ENCODE results near the gene E4F1. TPM values are rescaled to one million over a fixed set of nuclear protein-coding genes. Genes with fewer than 3 reads are reported as not detected.

Gene E4F1
- total and polyA plus RNA-seq, 2 of the 13 experiments (the other 11 are each of a cell fraction or from before 2014, with no cell fraction given): 13.8 to 19.5 TPM

DNA sequence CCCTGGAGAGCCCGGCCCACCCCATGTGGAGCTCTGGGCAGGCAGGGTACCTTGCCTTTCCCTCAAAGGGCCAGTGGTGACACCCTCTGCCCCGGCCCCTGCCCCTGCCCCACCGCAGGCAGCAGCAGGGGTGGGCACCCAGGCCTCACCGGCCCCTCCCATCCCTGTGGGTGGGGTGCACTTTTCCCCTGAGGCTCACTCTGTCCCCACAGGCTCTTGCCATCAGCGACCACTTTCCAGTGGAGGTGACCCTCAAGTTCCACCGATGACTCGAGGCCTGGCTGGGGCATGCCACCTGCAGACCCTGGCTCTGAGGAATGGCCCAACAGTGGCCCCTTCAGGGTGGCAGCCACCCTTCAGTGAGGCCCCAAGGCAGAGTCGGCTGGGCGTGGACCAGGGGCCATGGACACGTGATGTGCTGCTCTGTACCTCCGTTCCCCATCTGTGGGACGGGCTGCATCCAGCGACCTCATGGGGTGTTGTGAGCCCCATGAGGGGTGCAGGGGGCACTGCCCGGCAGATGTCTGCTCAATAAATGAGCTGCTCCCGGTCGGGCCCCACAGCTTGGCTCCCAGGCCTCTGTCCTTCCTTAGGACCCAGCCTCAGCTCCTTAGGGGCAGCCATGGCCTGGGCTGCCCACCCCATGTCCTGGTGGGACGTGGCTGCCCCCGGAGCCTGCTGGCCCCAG, 14.9 kb downstream of the E4F1 start:
- Histone ChIP-seq H3K9ac (ENCODE audit: insufficient read depth, low read depth, low read length) (no peak overlapping the region), H3K4me1 (ENCODE audit: insufficient read depth, low read length) (peaks cover 31% of the 10 kb centered on the region), H3K9me3 (ENCODE audit: low read length) (no peaks in the 10 kb centered on the region), H3K79me2 (ENCODE audit: insufficient read depth, low read length) (no peaks in the 10 kb centered on the region), H4K20me1 (ENCODE audit: insufficient read depth, low read length) (0 out of 2 replicates have a peak, but pooled peaks cover 2% of the 10 kb centered on the region), H3K27me3 (ENCODE audit: control insufficient read depth in 1 of 2, insufficient read depth in 2 of 2, low read length in 2 of 2) (no peaks in the 10 kb centered on the region), H3K27ac (ENCODE audit: extremely low read length, insufficient read depth, low read length) (peak overlapping the region; percentile 37), H3K36me3 (replicated peaks in 1 of 2; ENCODE audit: control insufficient read depth in 1 of 2, insufficient read depth in 2 of 2, low read length in 2 of 2) (peaks cover 5 to 15% of the 10 kb centered on the region in 2 experiments; a peak in 4 of 5 replicates), H3K4me2 (ENCODE audit: low read depth, low read length) (no peak overlapping the region), H3K4me3 (replicated peaks in 1 of 3; ENCODE audit: insufficient read depth in 1 of 3, low read depth in 2 of 3, low read length in 3 of 3) (no peak overlapping the region), H2AFZ (ENCODE audit: low read length) (no peak overlapping the region)
- ATAC-seq (peak; percentile 19), DNase-seq (ENCODE audit: low spot score) (no peak), FAIRE-seq (no peak)
- WGBS (ENCODE audit: low lambda C conversion rate): no CpG with 5 or more reads among the region's 18 CpGs
- ChIA-PET POLR2A (interaction anchor here (0.9 to 3.5 kb wide), 4 partner anchors 12 to 24 kb away, joined by 3 to 16 read pairs (median 8); partner anchors contain the start of genes ECI1 and PGP), CTCF (ENCODE audit: low intra/inter-chr PET ratio, low total read pairs) (no interaction called here)
- BruUV-seq (replicated peaks): no TSS peak
- intact Hi-C loops (cut with micrococcal nuclease; ENCODE audit: unreplicated experiment): no loop called here
- in situ Hi-C loops (cut with HindIII; ENCODE audit: extremely low pct_ligation_motif_present, low pct_unique_long_range_greater_than_20kb): no loop called here
- TF ChIP-seq CAMTA2 (CRISPR knock-in tag; IDR thresholded peaks at IDR 0.05; ENCODE audit: borderline replicate concordance) (no peak), SP2 (CRISPR knock-in tag; IDR thresholded peaks at IDR 0.05) (no peak), ZNF577 (CRISPR knock-in tag; IDR thresholded peaks at IDR 0.05; ENCODE audit: borderline replicate concordance, low read depth) (no peak), NFE2L2 (IDR thresholded peaks at IDR 0.05; ENCODE audit: low read length) (no peak), TRIM24 (CRISPR knock-in tag; IDR thresholded peaks at IDR 0.05) (no peak), AGO1 (IDR thresholded peaks at IDR 0.05; ENCODE audit: low read depth, low read length, poor library complexity, severe bottlenecking) (peak; percentile 22), NBN (conservative IDR thresholded peaks at IDR 0.05) (no peak), NR2C2 (CRISPR knock-in tag; IDR thresholded peaks at IDR 0.05; ENCODE audit: borderline replicate concordance) (no peak), KDM6A (CRISPR knock-in tag; IDR thresholded peaks at IDR 0.05; ENCODE audit: low read depth) (no peak), CHD4 (IDR thresholded peaks at IDR 0.05; ENCODE audit: borderline replicate concordance, low read length) (no peak), NFE2 (CRISPR knock-in tag; IDR thresholded peaks at IDR 0.05) (no peak), ZC3H13 (CRISPR knock-in tag; IDR thresholded peaks at IDR 0.05) (no peak)
- TF ChIP-seq, protein P1, sequence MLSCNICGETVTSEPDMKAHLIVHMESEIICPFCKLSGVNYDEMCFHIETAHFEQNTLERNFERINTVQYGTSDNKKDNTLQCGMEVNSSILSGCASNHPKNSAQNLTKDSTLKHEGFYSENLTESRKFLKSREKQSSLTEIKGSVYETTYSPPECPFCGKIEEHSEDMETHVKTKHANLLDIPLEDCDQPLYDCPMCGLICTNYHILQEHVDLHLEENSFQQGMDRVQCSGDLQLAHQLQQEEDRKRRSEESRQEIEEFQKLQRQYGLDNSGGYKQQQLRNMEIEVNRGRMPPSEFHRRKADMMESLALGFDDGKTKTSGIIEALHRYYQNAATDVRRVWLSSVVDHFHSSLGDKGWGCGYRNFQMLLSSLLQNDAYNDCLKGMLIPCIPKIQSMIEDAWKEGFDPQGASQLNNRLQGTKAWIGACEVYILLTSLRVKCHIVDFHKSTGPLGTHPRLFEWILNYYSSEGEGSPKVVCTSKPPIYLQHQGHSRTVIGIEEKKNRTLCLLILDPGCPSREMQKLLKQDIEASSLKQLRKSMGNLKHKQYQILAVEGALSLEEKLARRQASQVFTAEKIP (CRISPR knock-in tag; IDR thresholded peaks at IDR 0.05; ENCODE audit: borderline replicate concordance): no peak
- TF ChIP-seq, protein P2, sequence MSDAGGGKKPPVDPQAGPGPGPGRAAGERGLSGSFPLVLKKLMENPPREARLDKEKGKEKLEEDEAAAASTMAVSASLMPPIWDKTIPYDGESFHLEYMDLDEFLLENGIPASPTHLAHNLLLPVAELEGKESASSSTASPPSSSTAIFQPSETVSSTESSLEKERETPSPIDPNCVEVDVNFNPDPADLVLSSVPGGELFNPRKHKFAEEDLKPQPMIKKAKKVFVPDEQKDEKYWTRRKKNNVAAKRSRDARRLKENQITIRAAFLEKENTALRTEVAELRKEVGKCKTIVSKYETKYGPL (CRISPR knock-in tag; IDR thresholded peaks at IDR 0.05): no peak
- TF ChIP-seq, protein P3, sequence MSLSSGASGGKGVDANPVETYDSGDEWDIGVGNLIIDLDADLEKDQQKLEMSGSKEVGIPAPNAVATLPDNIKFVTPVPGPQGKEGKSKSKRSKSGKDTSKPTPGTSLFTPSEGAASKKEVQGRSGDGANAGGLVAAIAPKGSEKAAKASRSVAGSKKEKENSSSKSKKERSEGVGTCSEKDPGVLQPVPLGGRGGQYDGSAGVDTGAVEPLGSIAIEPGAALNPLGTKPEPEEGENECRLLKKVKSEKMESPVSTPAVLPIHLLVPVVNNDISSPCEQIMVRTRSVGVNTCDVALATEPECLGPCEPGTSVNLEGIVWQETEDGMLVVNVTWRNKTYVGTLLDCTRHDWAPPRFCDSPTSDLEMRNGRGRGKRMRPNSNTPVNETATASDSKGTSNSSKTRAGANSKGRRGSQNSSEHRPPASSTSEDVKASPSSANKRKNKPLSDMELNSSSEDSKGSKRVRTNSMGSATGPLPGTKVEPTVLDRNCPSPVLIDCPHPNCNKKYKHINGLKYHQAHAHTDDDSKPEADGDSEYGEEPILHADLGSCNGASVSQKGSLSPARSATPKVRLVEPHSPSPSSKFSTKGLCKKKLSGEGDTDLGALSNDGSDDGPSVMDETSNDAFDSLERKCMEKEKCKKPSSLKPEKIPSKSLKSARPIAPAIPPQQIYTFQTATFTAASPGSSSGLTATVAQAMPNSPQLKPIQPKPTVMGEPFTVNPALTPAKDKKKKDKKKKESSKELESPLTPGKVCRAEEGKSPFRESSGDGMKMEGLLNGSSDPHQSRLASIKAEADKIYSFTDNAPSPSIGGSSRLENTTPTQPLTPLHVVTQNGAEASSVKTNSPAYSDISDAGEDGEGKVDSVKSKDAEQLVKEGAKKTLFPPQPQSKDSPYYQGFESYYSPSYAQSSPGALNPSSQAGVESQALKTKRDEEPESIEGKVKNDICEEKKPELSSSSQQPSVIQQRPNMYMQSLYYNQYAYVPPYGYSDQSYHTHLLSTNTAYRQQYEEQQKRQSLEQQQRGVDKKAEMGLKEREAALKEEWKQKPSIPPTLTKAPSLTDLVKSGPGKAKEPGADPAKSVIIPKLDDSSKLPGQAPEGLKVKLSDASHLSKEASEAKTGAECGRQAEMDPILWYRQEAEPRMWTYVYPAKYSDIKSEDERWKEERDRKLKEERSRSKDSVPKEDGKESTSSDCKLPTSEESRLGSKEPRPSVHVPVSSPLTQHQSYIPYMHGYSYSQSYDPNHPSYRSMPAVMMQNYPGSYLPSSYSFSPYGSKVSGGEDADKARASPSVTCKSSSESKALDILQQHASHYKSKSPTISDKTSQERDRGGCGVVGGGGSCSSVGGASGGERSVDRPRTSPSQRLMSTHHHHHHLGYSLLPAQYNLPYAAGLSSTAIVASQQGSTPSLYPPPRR (CRISPR knock-in tag; IDR thresholded peaks at IDR 0.05; ENCODE audit: borderline replicate concordance): no peak
- TF ChIP-seq, protein P4, sequence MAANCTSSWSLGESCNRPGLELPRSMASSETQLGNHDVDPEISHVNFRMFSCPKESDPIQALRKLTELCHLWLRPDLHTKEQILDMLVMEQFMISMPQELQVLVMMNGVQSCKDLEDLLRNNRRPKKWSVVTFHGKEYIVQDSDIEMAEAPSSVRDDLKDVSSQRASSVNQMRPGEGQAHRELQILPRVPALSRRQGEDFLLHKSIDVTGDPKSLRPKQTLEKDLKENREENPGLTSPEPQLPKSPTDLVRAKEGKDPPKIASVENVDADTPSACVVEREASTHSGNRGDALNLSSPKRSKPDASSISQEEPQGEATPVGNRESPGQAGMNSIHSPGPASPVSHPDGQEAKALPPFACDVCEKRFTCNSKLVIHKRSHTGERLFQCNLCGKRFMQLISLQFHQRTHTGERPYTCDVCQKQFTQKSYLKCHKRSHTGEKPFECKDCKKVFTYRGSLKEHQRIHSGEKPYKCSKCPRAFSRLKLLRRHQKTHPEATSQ (CRISPR knock-in tag; IDR thresholded peaks at IDR 0.05; ENCODE audit: borderline replicate concordance): 0 out of 2 replicates have a peak, but pooled peaks have one; percentile 29
